AG09309 (cell line): ENCODE results near the gene F3.
A peak's percentile ranks its signal among the peaks of the same experiment; 100 is the strongest.

ENCODE experiments used
- DNase-seq: peaks from one replicate; pipeline ENCODE4 v3.0.0-alpha.2; 2010; ENCODE audit warnings: low read depth
- H3K4me3 ChIP-seq: 2 replicates; pipeline ENCODE4 v1.5.1; 2011; ENCODE audit warnings: mild to moderate bottlenecking, low read depth, low read length, moderate library complexity; ENCODE audit not compliant: control insufficient read depth
- TF ChIP-seq, protein P1 (sequence below): IDR thresholded peaks from 2 replicates; pipeline ENCODE4 v1.5.1; 2011; ENCODE audit warnings: mild to moderate bottlenecking, low read depth, low read length, inconsistent platforms; ENCODE audit not compliant: insufficient read depth, control insufficient read depth; ENCODE audit errors: missing control alignments

F3 gene

DNA sequence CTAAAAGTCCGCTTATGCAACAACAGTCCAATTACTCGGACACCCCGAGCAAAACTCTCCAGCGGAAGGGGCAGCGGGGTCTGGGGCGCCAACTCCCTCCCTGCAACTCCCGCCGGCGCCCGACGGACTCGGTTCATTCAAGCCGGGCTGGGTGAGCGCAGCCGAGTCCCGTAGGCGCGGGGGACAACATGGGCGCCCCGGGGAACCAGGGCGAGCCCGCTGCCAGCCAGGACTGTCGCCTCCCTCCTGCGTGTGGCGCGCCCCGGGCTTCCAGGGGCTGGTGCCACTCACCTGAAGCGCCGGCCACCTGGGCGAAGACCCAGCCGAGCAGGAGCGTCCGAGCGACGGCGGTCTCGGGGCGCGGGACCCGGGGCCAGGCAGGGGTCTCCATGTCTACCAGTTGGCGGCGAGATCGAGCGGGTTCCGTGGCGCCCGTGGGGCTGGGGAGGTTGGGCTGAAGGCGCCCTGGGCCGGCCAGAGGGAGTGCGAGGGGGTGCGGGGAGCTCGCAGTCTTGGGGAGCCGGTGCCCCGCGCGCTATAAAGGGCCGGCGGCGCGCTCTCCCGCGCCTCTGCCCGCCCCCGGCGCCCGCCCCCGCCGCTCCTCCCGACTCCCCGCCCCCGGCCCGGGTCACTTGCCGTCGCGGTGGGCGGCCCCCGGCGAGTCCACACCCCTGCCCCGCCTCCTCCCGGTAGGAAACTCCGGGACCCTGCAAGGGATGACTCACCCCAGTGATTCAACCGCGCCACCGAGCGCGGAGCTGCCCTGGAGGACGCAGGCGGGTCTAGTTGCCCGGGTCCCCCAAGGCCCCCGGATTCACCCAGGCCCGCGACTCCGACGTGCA, at the start of gene F3:
F3 (minus strand) TSS at position 514 of the 842 bp plus-strand sequence; CDS start at position 391, 123 bp downstream.
- H3K4me3 ChIP-seq, result peak within 1 kb of the TSS; percentile 49
- TF ChIP-seq, protein P1, sequence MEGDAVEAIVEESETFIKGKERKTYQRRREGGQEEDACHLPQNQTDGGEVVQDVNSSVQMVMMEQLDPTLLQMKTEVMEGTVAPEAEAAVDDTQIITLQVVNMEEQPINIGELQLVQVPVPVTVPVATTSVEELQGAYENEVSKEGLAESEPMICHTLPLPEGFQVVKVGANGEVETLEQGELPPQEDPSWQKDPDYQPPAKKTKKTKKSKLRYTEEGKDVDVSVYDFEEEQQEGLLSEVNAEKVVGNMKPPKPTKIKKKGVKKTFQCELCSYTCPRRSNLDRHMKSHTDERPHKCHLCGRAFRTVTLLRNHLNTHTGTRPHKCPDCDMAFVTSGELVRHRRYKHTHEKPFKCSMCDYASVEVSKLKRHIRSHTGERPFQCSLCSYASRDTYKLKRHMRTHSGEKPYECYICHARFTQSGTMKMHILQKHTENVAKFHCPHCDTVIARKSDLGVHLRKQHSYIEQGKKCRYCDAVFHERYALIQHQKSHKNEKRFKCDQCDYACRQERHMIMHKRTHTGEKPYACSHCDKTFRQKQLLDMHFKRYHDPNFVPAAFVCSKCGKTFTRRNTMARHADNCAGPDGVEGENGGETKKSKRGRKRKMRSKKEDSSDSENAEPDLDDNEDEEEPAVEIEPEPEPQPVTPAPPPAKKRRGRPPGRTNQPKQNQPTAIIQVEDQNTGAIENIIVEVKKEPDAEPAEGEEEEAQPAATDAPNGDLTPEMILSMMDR, result peak; percentile 7
- DNase-seq, result no peak

DNA sequence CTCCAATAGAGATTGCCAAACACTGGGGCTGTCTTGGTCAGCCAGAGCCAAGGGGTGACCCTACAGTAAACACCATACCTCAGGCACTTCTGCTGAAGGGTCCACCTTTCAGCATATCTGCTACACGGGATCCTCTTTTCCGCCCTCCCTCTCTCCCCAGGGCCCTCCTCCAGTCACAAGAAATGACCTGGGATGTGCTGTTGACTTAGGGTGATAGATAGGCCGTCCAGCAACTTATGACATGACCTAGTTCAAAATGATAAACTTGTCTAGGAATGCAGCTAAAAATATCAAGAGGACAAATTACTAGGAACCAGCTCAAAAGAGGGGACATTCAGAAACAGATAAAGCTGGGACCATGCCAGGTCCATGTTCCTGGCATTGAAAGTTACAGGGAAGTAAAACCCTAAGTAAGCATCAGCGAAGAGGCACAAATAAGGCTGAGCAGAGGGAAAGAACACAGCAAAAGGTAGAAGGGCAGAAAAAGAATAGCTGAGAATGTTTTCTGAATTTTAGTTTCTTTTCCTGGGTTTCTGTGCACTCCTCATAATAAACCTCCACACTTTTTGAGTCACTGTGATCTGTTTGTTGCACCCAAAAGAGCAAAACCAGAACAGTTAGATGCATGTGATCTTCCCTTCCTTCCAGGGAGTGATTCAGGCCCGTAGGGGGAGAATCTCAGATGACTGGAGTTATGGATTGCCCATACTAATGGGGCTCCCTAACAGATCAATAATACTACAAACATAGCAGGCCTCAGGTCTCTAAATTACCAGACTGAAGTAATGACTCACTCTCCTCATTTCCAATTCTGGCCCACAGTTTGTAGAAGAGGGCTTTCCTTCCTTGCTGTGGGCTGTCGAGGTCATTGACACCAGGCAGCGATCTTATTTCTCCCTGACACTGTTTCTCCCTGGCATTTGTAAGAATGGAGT, 48.9 kb upstream of the F3 start:
- TF ChIP-seq, protein P1, result no peak
- no peak for DNase-seq

DNA sequence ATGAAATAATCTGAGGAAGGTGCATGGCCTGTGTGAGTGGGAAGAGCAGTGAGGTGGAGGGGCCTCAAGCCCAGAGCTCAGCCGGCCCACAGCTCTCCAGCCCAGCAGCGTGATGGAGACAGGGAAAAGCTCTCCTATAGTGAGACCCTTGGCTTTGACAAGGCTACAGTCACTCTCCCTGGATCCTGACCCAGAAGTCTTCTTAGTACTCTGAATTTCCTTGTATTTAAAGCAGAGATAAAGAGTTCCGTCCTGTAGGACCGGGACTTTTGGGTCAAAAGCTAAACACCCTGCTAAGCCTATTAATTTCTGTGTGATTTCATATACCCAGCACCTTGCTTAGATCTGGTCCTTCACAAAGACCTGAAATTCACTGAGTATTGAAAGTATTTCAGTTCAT, 48.2 kb upstream of the F3 start:
- no peak for DNase-seq
- H3K4me3 ChIP-seq, result no peak overlapping the region
- TF ChIP-seq, protein P1, result no peak

More for the DNA sequence above, 48.9 kb upstream of the F3 start:
- H3K4me3 ChIP-seq, result no peak overlapping the region

DNA sequence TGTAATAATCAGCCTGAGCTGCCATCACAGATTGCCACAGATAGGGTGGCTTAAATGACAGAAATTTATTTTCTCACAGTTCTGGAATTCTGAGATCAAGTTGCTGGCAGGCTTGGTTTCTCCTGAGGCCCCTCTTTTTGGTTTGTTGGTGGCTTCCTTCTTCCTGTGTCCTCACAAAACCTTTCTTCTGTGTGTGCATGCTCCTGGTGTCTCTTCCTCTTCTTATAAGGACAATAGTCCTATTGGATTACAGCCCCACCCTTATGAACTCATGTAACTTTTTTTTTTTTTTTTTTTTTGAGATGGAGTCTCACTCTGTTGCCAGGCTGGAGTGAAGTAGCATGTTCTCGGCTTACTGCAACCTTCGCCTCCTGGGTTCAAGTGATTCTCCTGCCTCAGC, 41.0 kb upstream of the F3 start:
- H3K4me3 ChIP-seq, result no peak overlapping the region
- TF ChIP-seq, protein P1, result no peak
- no peak for DNase-seq

DNA sequence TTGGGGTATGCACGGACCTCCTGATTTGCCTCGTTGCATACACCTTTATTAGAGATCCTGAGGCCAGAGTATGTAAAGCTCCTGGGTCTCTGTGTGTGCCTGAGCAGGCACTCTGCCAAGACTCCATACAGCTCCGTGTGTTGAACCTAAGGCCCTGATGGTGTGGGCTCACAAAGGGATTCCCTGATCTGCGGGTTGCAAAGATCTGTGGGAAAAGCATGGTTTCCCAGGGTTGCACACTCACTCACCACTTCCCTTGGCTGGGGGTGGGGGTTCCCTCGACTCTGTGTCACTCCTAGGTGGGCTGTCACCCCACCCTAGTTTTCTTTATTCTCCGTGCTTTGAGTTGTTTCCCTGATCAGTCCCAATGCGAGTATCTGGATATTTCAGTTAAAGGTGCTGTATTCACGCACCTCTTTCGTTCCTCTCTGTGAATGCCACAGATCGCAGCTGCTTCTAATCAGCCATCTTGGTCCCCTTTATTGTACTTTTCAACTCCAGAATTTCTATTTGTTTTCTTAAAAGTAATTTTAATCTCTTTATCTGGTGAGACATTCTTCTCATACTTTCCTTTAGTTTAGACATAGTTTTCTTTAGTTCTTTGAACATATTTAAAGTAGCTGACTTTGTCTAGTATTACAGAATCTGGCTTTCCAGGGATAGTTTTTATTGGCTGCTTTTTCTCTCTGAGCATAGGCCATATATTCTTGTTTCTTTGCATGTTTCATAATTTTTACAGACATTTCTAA, 39.0 kb upstream of the F3 start:
- H3K4me3 ChIP-seq, result no peak overlapping the region
- TF ChIP-seq, protein P1, result no peak
- DNase-seq, result no peak

DNA sequence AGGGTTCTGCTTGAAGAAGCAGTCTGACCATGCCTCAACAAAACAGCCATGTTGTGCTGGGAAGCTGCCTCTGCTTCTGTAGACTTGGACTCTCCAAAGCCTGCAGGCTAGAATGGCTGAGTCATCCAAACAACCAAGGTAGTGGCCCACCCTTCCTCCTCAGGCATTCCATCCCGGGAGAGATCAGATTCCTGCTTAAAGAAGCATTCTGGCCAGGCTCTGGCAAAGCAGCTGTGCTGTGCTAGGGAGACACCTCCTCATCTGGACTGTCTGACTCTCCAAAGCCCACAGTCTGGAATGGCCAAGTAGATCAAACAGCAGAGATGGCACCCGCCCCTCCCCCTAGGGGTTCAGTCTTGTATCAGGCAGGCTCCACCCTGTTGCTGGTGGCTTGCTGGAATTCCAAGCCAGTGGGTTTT, 38.3 kb upstream of the F3 start:
- peak; percentile 80 for DNase-seq
- no peak overlapping the region for H3K4me3 ChIP-seq
- TF ChIP-seq, protein P1, result no peak
